Right renal pelvis (tissue), 4 donors: ENCODE measurements around the gene PCMT1. TPM values are rescaled to one million over a fixed set of nuclear protein-coding genes. Genes with fewer than 3 reads are reported as not detected.
"Not testable (repeated sequence)": the region's sequence is repeated elsewhere in the genome, so short reads cannot be mapped to it uniquely, and the experiment has no call there.

Experiments
- DNase-seq, 4 donors: peaks; one replicate each; pipeline ENCODE4 v3.0.0-alpha.2; 2013; ENCODE audit warnings: low read depth in 4 of 4, low spot score in 3 of 4, missing footprints in 1 of 4
- polyA plus RNA-seq, 4 donors: library from polyadenylated mRNA; unstranded; fragments of 120-200 nt; gene quantifications; one replicate each; pipeline ENCODE4 v1.2.1, GENCODE V29; 2013; ENCODE audit not compliant: insufficient read length in 4 of 4

The PCMT1 gene
- polyA plus RNA-seq, result 100 to 1,000 TPM in 1 of 4 donors, 10 to 100 TPM in 3; 93.7 to 101 (median 98.2) TPM

- peak; percentile 82 to 85 (median 83) for DNase-seq
These were observed at the start of gene PCMT1 for GRCh38 chr6:149749594-149750135. Gene PCMT1, plus strand, starts transcription at chr6:149749741. Its CDS starts 161 bp downstream, at chr6:149749902.

- DNase-seq, result no peak
These were observed 47.8 kb upstream of the PCMT1 start for GRCh38 chr6:149701714-149702113.

- DNase-seq, result no peak
These were observed 37.8 kb upstream of the PCMT1 start for GRCh38 chr6:149711711-149712110.

GRCh38 chr6:149714442-149714841 is 35.1 kb upstream of the PCMT1 start:
- no peak for DNase-seq

GRCh38 chr6:149716181-149716963 is 33.2 kb upstream of the PCMT1 start:
- DNase-seq, result no peak

GRCh38 chr6:149717255-149717587 is 32.3 kb upstream of the PCMT1 start:
- no peak for DNase-seq

GRCh38 chr6:149717588-149718458 is 31.7 kb upstream of the PCMT1 start, which contains the start of gene LATS1:
Gene LATS1, minus strand, starts transcription at chr6:149718101. Its CDS starts 15,975 bp downstream, at chr6:149702126.
- DNase-seq, result peak; percentile 71 to 79 (median 74)

- no peak for DNase-seq
These were observed 30.0 kb upstream of the PCMT1 start for GRCh38 chr6:149719531-149719930.

GRCh38 chr6:149723262-149723661 is 26.3 kb upstream of the PCMT1 start:
- DNase-seq, result no peak

- no peak for DNase-seq
These were observed 25.6 kb upstream of the PCMT1 start for GRCh38 chr6:149723771-149724417.

- no peak for DNase-seq
These were observed 23.8 kb upstream of the PCMT1 start for GRCh38 chr6:149725785-149726184.

- DNase-seq, result no peak
These were observed 21.6 kb upstream of the PCMT1 start for GRCh38 chr6:149727793-149728498.

GRCh38 chr6:149728499-149729234 is 20.9 kb upstream of the PCMT1 start:
- DNase-seq, result no peak

GRCh38 chr6:149729824-149730223 is 19.7 kb upstream of the PCMT1 start:
- DNase-seq, result no peak

- DNase-seq, result no peak
These were observed 16.3 kb upstream of the PCMT1 start for GRCh38 chr6:149733089-149733720.

- DNase-seq, result no peak
These were observed 14.6 kb upstream of the PCMT1 start for GRCh38 chr6:149734915-149735314.

- not testable (repeated sequence) for DNase-seq
These were observed 4.3 kb upstream of the PCMT1 start for GRCh38 chr6:149745252-149745651.

GRCh38 chr6:149746147-149746946 is 3.2 kb upstream of the PCMT1 start, which contains the start of gene NUP43:
Gene NUP43, minus strand, starts transcription at chr6:149746529. Its CDS starts 34 bp downstream, at chr6:149746495.
- peak; percentile 88 to 92 (median 90) for DNase-seq
